HG03520 (cell line): ENCODE measurements around the gene SPATA16.
"Not testable (repeated sequence)": the region's sequence is repeated elsewhere in the genome, so short reads cannot be mapped to it uniquely, and the experiment has no call there.

Experiments
- ATAC-seq: cut with Tn5 transposase; IDR thresholded peaks from one replicate; pipeline ENCODE4 v1.9.1; 2021; ENCODE audit warnings: mild to moderate bottlenecking, moderate library complexity; ENCODE audit not compliant: unreplicated experiment

Gene SPATA16

DNA sequence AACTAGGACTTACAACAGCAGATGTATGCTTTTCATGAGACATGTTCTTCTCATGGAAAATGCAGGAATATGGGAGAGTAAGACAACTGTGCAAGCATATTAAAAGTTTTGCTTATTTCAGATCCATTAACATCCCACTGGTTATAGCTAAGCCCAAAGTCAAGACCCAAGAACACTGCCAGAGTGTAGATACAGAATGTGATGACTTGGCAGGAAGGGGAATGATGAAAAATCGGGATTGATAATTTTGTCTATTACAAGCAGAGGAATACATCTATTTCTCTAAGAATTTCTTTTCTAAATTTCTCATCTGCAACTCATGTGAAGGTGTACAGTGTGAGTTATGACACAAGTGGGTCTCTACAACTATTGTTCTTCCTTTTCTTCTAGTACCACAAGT lies 76.4 kb downstream of the SPATA16 start:
- ATAC-seq: no peak

DNA sequence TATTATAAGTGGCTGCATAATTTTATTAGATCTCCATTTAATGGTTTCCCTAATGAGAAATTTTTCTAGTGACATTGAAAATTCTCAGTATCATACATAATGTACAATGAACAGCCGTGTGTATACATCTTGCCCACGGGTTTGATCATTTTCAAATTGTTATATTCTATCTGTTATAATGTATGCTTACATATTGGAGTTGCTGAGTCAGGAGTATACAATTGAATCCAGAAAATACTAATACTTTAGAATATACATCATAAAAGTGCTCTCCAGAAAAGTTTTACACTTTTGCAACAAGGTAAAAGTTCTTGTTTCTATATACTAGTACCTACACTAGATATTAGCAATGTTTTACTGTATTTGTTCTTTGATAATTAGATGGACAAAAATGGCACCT lies 82.8 kb downstream of the SPATA16 start:
- no peak for ATAC-seq

DNA sequence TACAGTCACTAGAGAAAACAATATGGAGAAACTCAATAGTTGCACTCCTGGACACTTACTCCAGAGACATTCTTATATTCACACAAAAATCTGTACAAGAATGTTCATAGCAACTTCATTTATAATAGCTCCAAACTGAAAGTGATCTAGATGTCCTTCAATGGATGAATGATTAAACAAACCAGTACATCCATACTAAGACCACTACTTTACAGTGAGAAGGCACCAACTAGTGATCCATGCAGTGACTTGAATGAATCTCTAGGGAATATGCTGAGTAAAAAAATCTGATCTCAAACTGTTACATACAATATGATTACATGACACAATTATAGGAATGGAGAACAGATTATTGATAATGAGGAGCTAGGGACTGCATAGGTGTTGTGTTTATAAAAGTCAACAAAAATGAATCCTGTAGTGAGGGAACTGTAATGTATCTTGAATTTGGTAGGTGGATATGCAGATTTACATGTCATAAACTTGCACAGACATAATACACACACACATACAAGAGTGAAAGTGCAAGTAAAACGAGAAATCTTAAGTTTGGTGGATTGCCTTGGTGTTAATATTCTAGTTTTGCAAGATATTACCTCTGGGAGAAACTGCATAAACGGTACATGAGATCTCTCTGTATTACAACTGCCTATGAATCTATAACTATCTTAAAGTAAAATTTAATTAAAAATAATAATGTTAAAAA lies 85.7 kb downstream of the SPATA16 start:
- no peak for ATAC-seq

DNA sequence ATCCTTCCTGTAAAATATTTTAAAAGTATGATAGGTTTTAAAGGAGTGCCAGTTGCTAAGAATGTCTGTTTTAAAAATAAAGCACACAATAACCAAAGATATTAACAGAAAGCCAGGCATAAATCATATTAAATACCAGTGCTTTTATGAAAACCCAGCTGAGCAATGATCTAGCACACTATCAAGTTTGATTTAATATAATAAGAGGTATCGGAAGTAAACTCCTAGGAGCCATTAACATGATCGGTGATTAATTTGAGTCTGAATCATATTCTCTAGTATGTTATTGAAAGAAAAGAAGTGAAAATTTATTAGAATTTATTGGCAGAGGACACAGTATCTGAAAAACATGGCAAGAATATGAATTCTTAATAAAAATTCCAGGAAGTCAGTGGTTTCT lies 91.7 kb downstream of the SPATA16 start:
- ATAC-seq: no peak

DNA sequence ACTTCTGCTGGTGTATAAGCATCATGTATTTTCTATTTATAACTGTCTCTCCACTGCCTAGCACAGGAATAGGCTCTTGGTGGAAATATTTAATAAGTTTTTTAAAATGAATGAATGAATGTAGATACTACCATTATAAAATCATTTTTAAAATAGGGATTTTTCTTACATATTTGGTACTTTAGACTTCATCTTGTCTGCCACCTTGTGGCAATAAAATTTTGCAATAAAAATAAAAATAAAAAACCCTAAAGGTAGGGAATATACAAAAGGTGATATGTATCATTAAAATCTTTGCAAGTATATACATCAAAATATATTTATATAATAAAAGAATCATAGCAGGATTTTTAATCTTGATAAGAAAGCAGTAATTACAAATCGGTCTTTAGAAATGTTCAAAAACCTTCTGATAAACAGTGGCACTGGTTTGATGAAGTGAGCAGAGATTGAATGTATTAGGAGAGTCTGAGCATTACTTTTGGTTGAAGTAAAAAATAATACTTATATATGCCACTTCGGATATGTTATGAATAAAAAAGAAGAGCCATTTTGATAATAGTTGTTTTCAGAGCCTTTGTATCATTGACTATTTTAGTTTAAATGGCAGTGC lies 95.2 kb downstream of the SPATA16 start:
- ATAC-seq: no peak

DNA sequence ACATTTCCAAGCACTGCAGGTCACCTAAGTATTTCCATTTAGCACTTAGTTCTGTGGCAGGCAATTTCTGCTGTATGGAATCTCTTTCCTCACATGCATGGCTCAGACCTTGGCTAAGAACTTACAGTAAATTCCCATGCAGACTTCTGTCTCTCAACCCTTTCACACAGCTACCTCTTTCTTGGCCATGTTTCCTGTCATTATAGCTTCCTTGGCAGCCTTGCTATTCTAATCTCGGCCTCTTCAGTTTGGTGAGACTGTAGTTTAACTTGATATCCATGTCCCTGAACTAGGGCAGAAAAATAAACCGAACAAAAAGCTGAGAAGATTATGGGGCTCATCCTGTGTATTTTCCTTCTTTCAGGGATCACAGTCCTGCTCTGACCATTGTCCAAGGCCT lies 96.0 kb downstream of the SPATA16 start:
- no peak for ATAC-seq

DNA sequence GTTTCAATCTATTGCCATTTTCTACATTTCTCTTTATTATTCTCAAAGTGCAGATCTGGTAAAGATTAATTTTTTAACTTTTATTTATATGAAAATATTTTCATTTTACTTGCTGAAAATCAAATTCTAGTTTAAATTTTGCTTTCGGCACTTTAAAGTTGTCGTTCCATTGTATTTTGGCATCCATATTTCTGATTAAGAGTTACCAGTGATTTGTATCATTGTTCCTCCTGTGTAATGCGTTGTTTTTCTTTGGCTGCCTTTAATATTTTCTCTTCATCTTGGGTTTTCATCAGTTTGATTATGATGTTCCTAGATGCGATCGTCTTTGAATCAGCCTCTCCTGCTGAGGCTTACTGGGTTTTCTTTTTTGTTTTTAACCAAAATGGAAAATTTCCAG lies 97.3 kb downstream of the SPATA16 start:
- ATAC-seq: no peak

DNA sequence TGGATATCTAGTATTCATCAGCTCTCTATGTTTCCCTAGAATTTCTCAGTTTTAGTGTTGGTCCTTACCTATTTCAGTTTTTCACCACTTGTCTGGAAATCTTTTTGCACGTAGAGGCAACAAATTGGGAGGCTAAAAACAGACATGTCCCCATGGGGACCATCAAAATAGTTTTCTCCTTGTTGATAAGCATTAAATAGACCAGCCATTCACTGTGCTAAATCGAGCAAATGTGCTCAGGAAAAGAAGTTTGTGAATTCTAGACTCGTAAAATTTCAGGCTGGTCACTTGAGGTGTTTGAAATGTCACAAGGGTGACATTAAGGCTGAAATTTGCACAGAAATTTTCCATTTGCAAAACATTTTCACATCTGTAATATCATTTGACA lies 102.6 kb downstream of the SPATA16 start:
- ATAC-seq: no peak

DNA sequence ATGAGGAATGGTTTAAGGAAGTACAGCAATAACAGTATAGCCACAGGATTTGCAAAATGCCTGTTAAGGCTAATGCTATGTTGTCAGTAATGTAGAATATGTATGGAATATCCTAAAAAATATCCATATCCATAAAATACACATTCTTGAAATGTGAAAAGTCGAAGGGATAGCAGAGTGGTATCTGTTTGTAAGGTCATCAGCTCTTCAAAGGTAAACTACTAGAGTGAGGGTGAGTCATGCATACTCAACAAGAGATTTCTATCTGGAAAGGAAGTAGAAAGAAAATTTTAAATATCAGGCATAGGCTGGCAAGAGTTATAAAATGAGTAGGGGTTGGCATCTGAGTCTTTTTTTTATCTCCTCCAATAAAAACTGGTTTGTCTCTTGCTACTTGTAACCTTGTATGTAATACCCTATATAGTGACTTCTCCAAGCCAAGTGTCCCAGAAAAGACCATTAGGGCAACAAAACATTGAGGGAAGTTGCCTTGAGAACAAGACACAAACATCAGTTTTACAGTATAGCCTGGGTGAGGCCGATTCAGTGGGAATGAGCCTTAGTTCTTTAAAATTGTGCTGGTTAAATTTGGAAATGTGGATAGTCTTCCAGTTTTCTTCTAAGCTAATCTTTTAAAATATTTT lies 103.1 kb downstream of the SPATA16 start:
- ATAC-seq: no peak

DNA sequence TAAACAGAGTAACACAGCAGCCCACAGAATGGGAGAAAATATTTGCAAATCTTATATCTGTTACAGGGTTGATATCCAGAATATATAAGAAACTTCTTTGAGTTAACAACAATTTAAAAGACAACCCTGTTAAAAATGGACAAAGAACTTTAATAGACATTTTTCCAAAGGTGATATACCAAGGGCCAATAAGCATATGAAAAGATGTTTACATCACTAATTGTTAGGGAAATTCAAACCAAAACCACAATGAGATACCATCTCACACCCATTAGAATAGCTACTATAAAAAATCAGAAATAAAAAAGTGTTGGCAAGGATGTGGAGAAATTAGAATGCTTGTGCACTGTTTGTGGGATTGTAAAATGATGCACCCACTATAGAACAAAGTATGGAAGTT lies 110.8 kb downstream of the SPATA16 start:
- ATAC-seq: no peak

DNA sequence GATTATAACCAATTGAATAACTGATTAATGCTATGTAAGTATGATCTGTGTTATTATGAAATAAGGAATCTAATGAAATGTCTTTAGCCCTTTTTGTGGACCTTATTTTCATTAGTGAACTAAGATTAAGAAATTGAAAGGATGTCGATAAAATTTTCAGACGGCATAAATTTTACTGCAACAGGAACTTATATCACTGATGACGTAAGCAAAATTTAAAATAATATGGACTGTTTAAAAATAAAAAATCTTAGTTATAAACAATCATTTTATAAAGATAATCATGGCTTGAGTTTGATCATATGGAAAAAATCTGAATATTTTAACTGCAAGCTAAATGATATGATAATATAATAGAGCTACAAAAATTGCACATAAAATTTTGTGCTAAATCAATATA lies 112.7 kb downstream of the SPATA16 start:
- ATAC-seq: no peak

DNA sequence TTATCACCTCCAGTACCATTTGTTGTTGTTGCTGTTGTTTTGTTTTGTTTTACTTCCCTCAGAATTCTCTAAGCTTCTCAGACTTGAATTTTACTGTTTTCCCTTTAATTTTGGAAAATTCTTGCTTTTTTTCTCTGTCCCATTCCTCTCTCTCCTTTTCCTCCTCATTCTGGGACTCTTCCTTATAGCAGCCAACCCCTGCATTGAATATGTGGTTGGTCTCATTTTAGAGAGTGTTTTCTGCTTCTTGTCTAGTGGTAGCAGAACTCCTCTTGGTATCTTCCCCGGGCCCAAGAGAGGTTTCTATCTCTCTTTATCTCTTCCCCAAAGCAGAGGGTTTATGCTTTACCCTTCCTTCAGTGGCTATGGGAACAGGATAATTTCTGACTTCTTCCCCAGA lies 113.6 kb downstream of the SPATA16 start:
- ATAC-seq: no peak

DNA sequence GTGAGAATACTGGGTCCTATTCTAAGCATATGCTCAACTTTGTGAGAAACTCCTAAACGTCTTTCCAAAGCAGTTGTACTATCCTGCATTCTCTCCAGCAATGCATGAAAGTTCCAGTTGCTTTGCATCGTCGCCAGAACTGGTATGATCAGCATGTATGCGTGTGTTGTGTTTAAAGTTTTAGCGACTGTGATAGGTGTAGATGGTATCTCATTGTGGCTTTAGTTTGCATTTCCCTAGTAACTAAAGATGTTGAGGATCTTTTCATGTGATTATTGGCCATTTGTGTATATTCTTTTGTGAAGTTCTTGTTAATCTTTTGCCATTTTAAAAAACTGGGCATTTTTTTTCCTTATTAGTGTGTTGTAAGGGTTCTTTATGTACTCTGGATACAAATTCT lies 115.1 kb downstream of the SPATA16 start:
- ATAC-seq: no peak

DNA sequence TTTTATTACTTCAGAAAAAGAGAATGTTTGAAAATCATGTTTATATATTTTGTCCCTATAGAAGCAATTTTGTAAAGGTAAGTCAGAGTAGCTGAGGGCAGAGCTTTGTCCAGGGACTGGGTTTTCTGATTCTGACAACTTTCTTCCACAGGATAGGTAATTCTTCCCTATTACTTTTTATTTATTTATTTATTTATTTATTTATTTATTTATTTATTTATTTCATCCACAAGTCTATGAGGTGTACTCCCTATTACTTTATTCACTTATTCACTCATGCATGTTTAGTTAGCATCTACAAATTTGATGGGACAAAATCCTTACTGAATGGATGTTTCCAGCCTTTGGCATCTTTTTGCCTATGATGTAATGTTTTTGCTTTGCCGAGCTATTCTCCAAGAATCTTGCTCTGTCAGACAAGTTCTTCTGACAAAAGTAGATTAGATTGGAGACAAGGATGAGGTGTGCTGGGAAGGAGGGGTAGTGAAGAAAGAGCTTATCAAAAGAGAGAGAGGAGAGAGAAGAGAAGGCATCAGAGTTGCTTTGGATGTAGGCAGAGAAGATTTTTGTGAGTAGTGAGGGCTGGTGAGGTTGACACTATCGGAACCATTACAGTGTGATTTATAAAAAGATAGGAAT lies 119.4 kb downstream of the SPATA16 start:
- ATAC-seq: no peak

DNA sequence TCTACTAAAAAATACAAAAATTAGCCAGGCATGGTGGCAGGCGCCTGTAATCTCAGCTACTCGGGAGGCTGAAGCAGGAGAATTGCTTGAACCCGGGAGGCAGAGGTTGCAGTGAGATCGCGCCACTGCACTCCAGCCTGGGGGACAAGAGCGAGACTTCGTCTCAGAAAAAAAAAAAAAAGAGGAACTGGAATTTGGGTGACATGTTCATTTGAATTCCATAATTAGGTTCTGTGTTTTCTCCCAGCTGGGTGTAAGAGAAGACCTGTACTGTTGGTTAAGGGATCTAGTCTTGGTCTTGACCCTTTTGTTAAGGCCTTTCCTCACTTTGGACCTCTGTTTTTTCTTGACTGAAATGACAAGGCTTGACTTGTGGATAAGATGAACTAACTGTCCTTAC lies 120.9 kb downstream of the SPATA16 start:
- ATAC-seq: not testable (repeated sequence)

DNA sequence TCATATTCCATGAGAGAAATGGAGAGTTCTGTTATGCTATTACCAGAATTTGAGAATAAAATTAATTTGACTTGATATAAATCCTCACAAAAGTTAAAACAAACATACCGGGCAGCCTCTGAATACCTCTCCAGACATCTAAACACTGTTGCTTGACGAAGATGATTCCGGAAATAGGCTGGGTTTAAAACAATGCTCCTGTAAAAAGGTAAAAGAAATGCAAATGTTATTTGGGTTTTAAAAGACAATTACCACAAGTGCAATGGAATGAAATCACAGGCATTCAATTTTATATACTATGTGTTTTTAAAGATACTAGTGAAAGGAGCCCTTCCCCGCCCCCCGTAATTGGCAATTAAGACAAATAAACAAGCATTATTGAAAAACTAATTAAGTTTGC lies 121.7 kb downstream of the SPATA16 start:
- ATAC-seq: no peak

DNA sequence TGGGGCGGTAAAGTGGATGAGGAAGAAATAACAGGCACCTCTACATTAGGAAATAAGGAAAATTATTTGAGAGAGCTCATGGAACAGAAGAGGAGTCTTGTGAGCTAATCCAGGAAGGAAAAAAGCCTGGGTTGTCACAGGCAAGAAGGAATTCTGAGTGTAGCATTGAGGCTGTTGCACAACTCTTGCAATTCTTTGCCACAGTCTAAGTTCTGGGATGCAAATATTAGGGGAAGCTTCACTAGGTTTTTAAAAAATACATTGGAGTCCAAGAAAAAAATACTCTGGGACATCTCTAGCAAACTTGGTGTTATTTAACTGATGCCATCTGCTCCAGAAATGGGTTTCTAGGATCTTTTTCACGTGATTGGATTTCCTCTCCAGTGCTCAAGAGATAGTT lies 122.3 kb downstream of the SPATA16 start:
- no peak for ATAC-seq

DNA sequence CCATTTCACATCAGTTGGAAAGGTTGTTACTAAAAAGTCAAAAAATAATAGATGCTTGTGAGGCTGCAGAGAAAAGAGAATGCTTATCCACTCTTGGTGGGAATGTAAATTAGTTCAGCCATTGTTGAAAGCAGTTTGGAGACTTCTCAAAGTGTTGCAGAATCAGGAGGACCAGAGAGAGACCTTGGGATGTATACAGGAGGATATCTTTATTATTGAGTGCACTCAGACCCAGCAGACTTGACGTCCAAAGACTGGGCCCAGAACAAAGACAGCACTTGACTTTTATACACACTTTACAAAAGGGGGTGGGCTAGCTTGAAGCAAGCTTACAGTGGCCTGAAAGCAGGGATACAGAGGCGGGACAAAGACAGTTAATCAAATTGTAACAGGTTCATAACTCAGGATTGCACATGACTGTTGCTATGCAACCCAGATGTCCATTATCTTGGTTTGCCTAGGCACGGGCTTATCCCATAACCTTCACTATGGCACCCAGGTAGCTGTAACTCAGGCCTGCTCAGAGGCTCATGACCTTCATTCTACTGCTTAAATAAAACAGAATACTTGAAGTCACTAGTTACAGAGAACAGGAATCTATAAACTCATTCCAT lies 127.7 kb downstream of the SPATA16 start:
- ATAC-seq: no peak

DNA sequence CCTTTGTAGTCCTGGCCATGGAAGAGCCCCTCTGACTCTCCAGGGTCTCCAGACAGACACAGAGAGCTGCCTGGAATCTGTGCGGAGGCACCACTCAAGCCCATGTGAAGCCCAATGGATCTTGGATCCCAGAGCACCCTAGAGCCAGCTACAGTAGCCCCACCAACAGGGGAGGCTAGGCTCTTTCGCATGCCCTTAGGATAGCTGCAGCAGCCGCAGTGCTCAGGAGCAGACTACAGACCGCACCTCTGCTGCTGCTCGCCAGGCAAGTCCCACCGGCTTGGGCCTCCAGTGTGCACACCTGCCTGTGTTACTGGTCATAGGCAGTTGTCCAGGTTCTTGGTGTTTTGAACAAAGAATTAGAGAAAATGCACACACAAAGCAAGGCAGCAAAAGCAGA lies 131.6 kb downstream of the SPATA16 start:
- ATAC-seq: no peak

DNA sequence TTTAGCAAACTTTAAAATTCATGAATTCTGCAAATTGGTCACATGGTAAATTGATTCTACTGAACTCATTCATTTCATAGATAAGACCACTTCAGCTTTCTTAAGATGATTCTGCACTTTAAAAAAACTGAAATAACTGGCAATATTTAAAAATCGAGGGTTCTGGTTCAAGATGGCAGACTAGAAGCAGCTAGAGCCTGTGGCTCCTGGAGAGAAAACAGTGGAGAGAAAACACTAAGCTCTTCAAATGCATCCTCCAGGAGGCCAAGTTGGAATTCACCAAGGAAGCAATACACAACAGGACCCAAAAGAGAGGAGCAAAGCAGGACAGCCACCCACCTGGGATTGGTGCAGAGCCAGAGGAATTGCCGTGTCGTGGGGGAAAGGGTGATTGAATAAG lies 132.1 kb downstream of the SPATA16 start:
- no peak for ATAC-seq

DNA sequence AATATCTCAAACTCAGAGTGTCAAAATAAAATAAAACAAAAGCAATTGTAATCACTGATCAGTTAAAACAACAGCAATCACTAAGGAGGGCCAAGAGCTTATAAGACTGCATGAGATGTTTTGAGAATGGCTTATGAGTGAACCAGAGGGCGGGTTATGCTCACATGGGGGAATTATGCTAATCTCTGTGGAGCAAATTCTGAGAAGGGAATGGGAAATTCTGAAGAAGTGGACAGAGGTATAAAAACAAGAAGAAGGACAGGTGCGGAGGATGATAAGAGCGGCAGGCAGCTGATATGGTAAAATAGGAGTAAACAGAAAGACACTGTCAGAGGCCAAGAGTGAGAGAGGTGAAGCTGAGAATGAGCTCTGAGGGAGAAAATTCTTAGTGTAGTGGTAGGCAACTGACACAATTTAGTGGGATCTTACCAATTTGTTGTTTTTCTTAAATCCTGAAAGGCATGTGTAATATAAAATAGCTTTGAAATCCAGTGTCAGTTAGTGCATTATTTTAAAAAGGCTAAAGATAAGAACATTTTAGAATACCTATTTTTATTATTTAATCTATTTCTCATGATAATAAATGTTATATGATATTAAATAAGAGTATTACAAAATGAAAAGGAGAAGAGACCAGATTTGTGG lies 133.8 kb downstream of the SPATA16 start:
- no peak for ATAC-seq
